ENCODE data around the gene OR4D1.
"Not testable (repeated sequence)": the region's sequence is repeated elsewhere in the genome, so short reads cannot be mapped to it uniquely, and the experiment has no call there.

- TF ChIP-seq, protein P1, sequence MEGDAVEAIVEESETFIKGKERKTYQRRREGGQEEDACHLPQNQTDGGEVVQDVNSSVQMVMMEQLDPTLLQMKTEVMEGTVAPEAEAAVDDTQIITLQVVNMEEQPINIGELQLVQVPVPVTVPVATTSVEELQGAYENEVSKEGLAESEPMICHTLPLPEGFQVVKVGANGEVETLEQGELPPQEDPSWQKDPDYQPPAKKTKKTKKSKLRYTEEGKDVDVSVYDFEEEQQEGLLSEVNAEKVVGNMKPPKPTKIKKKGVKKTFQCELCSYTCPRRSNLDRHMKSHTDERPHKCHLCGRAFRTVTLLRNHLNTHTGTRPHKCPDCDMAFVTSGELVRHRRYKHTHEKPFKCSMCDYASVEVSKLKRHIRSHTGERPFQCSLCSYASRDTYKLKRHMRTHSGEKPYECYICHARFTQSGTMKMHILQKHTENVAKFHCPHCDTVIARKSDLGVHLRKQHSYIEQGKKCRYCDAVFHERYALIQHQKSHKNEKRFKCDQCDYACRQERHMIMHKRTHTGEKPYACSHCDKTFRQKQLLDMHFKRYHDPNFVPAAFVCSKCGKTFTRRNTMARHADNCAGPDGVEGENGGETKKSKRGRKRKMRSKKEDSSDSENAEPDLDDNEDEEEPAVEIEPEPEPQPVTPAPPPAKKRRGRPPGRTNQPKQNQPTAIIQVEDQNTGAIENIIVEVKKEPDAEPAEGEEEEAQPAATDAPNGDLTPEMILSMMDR (conservative IDR thresholded peaks at IDR 0.05; ENCODE audit: low read depth, low read length): not testable (repeated sequence)
- not testable (repeated sequence) for TF ChIP-seq MAZ (IDR thresholded peaks at IDR 0.05; ENCODE audit: borderline replicate concordance, low read depth, low read length); POLR2A (IDR thresholded peaks at IDR 0.05; ENCODE audit: low read depth, low read length); USF2 (IDR thresholded peaks at IDR 0.05; ENCODE audit: low read depth, low read length); NFE2L2 (IDR thresholded peaks at IDR 0.05; ENCODE audit: low read depth, low read length); RFX5 (IDR thresholded peaks at IDR 0.05; ENCODE audit: low read depth, low read length); RAD21 (IDR thresholded peaks at IDR 0.05; ENCODE audit: low read length); RCOR1 (IDR thresholded peaks at IDR 0.05; ENCODE audit: insufficient replicate concordance, low read length); FOS (IDR thresholded peaks at IDR 0.05; ENCODE audit: low read depth, low read length)
Observed at GRCh38 chr17:58132697-58133096, 15.5 kb upstream of the OR4D1 start.

All from IMR-90 (cell line).